IPS-20b (cell line): ENCODE data around the gene LRRC4B.
A peak's percentile ranks its signal among the peaks of the same experiment; 100 is the strongest.

Experiments used
- H3K27ac ChIP-seq: one replicate; pipeline ENCODE4 v1.5.1; 2013; ENCODE audit warnings: low read length
- H3K27me3 ChIP-seq: 2 replicates; pipeline ENCODE4 v1.6.1; 2013; ENCODE audit warnings: mild to moderate bottlenecking, low read length, inconsistent platforms; ENCODE audit not compliant: insufficient read depth
- H3K36me3 ChIP-seq: 2 replicates; pipeline ENCODE4 v1.6.1; 2013; ENCODE audit warnings: low read depth, mild to moderate bottlenecking, inconsistent platforms, low read length, moderate library complexity; ENCODE audit not compliant: insufficient read depth
- H3K4me1 ChIP-seq: 2 replicates; pipeline ENCODE4 v1.6.1; 2013; ENCODE audit warnings: mild to moderate bottlenecking, control low read depth, inconsistent platforms, low read length, moderate library complexity; ENCODE audit not compliant: insufficient read depth
- H3K4me3 ChIP-seq: 2 replicates; pipeline ENCODE4 v1.5.1; 2013; ENCODE audit warnings: mild to moderate bottlenecking, low read length, inconsistent platforms
- H3K9ac ChIP-seq: 2 replicates; pipeline ENCODE4 v1.6.1; 2013; ENCODE audit warnings: low read depth, mild to moderate bottlenecking, inconsistent platforms, low read length, moderate library complexity
- H3K9me3 ChIP-seq: 2 replicates; pipeline ENCODE4 v1.6.1; 2013; ENCODE audit warnings: mild to moderate bottlenecking, low read depth, low read length, inconsistent platforms; ENCODE audit not compliant: insufficient read depth

The LRRC4B gene

DNA sequence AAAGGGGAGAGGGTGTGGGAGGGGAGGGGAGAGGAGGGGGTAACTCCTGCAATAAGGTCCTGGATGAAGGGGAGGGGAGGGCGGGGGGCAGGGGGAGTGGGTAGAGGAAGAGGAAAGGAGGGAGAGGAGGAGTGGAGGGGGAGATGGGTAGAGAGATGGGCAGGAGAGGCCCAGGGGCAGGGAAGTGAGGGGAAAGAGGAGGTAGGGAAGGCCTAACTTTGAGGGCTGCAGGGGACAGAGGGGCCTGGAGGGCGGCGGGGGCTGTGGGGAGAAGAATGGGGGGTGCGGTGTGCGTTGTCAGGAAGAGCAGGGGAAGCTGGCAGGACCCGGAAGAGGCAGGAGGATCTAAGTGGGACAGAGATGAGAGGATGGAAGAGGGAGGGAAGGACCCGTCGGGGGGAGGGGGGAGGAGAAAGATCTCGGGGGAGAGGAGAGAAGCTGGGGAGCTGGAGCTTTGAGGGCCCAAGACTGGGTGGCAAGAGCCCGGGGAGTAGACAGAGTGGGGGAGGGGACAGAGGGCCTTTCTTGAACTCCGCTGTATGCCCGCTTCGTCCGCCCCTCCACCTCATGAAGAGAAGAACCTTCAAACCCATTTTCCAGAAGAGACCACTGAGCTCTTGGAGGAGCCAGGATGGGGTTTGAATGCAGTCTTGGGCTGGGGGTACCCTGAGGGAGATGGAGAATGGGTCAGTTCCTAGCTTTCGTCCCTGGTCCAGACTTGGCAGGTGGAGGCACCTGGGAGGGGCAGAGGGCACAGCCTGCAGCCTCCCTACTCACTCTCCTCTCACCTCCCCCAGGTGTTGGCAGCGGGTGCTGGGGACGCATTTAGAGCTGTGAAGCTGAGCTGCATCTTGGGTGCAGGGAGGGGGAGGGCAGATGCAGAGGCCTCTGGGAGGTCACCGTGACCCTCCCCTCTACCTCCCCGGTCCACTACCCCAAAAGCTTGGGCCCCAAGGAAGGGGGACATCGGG, 778 bp upstream of the LRRC4B start:
- Histone ChIP-seq H3K4me1 (no peaks in the 10 kb centered on the region), H3K27ac (no peak overlapping the region), H3K27me3 (peaks cover 44% of the 10 kb centered on the region), H3K9ac (no peak overlapping the region), H3K36me3 (no peaks in the 10 kb centered on the region), H3K9me3 (peaks cover 34% of the 10 kb centered on the region), H3K4me3 (no peak overlapping the region)

DNA sequence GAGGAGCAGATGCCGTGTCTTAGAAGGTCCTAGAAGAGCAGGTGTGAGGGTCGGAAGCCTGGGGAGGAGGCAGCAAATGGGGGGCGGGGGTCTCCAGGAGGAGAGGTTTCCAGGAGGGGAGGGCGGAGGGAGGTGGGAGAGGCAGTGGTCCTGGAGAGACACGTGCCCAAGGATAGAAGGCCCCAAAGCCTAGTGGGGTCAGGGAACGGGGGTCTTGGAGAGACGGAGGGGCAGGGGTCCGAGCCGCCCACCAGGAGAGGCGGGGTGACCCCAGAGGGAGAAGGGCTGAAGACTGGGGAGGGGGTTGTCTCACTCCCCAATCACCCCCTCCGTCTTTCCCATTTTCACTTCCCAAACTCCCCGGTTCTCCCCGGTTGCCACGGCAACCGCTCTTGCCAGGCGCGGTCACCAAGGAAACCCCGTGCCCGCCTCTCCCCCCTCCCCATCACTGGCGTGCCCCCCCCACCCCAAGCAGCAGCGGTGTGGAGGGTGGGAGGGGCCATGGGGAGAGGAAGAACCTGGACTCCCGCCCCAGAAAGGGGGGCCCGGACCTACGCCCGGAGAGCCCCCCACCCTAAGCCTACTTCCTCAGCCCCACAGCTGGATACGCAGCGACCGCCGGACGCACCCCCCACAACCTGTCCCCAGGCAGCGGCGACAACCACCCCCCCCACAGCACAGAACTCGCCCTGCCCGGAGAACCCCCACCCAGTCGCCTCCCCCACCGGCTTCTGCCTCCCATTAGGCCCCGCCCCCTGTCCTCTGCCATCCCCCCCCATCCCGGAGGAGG, 988 bp downstream of the LRRC4B start:
- Histone ChIP-seq H3K27ac (no peak overlapping the region), H3K4me3 (peak overlapping the region; percentile 51; the same call in 1 of the 2 replicates), H3K9me3 (peaks cover 34% of the 10 kb centered on the region), H3K27me3 (peaks cover 54% of the 10 kb centered on the region), H3K36me3 (no peaks in the 10 kb centered on the region), H3K4me1 (no peaks in the 10 kb centered on the region), H3K9ac (no peak overlapping the region)

DNA sequence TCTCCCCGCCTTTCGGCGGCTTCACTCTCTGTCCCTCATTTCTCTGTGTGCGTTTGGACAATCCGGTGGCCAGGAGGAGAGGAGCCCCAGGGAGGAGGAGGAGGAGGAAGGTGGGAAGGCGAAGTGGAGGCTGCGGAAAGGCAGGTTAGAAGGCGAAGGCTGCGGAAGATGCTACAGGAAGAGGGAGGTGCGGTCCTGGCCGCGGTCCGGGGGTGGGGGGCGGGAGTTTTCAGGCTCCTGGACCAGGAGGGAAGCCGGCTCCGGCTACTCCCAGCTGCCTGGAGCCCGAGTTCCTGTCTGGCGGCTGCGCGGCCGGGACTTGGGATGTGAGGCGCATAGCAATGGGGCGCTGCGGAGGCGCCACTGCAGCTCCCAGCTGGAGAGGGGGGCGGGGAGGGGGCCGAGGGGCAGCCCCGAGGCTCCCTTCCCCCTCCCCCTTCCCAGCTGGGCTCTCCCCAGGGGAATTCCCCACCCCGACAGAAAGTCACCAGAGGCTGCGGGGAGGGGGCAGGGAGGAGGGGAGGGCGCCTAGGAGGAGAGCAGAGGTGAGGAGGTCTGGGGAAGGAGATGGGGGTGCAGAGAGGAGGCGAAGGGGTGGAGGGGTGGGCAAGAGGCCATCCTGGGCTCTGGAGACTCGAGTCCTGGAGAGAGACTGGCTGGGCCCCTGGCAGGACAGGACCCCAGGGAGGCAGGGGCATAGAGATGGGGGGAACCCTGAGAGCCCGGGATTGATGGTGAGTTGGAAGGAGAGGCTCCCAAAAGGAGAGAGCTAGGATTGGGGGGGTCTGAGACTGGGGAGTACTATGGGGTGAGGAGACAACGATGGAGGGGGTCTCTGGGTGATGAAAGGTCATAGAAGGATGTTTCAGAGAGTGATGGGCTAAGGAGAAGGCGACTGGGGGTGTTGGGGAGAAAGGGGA, 2.0 kb downstream of the LRRC4B start:
- Histone ChIP-seq H3K9ac (no peak overlapping the region), H3K27me3 (peaks cover 54% of the 10 kb centered on the region), H3K4me3 (peak overlapping the region; percentile 51; the same call in 1 of the 2 replicates)

DNA sequence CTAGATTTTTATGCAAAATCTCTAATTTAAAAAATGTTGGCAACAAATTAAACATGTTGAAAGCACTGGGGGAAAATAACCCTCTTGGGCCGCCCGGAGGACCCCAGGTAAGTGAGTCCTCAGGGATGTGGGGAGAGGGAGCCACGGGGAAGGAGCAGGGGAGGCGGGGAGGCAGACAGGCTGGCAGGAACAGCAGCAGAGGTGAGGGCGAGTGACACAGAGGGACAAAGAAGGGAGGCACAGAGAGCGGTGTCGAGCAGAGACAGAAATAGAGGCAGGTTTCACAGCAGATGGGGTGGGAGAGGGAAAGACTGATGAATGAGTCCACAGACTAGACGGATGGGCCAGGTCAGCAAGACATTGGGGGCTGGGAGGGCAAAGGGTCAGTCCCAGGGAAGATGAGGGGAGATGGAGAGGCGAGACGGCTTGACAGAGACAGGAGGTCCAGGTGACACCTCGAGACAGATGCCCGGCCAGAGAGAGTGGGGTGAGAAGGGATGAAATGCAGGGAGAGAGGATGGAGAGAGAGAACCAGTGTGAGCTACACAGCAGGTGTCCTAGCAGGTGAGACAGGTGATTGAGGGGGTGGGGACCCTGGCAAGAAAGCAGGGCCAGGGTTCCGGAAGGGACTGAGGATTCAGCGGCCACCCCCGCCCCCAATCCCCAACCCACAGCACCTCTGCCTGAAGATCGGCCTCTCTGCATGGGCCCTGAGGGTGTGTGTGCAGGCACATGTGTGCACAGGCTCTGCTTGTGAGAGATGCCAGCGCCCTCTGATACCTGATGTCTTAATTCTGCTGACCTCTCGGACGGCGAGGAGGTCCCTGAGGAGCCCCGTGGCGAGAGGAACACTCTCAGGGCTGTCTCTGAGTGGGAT, 3.8 kb downstream of the LRRC4B start:
- no peaks in the 10 kb centered on the region for H3K4me1 ChIP-seq
- H3K9ac ChIP-seq = no peak overlapping the region
- H3K27me3 ChIP-seq = peaks cover 47% of the 10 kb centered on the region
- H3K9me3 ChIP-seq = peaks cover 28% of the 10 kb centered on the region
- H3K27ac ChIP-seq = no peak overlapping the region
- H3K4me3 ChIP-seq = no peak overlapping the region
- H3K36me3 ChIP-seq = no peaks in the 10 kb centered on the region

More for the DNA sequence above, 2.0 kb downstream of the LRRC4B start:
- peaks cover 35% of the 10 kb centered on the region for H3K9me3 ChIP-seq
- no peaks in the 10 kb centered on the region for H3K36me3 ChIP-seq
- no peak overlapping the region for H3K27ac ChIP-seq
- no peaks in the 10 kb centered on the region for H3K4me1 ChIP-seq

DNA sequence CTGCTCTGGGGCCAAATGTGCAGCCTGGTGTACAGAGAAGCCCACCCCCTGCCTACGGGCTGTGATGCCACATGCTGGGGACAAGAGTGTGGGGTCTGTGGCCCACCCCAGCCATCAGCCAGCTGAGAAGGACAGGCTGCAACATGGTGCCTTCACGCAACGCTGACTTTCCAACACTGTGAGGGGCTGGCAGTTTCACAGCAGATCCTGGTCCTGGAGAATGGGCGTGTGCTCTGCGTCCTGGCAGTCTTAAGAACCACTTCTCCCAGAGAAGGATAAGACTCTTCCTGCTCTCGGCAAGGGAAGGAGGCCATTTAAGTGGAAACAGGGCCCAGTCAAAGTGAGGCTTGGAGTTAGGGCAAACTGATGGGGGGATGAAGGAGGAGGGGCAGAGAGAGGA, 4.6 kb downstream of the LRRC4B start:
- H3K4me1 ChIP-seq = no peaks in the 10 kb centered on the region
- no peaks in the 10 kb centered on the region for H3K36me3 ChIP-seq
- H3K9ac ChIP-seq = no peak overlapping the region
- H3K27me3 ChIP-seq = peaks cover 42% of the 10 kb centered on the region
- H3K9me3 ChIP-seq = peaks cover 27% of the 10 kb centered on the region
- no peak overlapping the region for H3K4me3 ChIP-seq
- H3K27ac ChIP-seq = no peak overlapping the region

DNA sequence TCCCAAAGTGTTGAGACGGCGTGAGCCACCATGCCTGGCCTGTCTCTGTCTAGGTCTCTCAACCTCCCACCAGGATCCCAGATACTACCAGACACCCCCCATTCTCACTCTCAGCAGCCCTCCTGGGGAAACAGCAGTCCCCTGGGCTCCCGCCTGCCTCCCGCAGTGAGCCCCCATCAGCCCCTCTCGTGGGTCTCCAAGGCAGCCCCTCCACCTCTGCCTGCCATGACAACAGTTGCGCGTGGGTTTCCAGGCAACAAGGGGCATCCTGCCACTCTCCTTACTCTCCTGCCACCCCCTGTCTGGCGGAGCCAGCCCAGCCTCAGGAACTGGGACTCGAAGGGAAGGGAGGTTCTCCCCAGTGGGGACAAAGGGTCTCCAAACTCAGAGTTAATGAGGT, 5.2 kb downstream of the LRRC4B start:
- no peak overlapping the region for H3K4me3 ChIP-seq
- no peaks in the 10 kb centered on the region for H3K36me3 ChIP-seq
- no peak overlapping the region for H3K9ac ChIP-seq
- H3K9me3 ChIP-seq = peaks cover 31% of the 10 kb centered on the region
- H3K27ac ChIP-seq = no peak overlapping the region
- H3K27me3 ChIP-seq = peaks cover 42% of the 10 kb centered on the region
- H3K4me1 ChIP-seq = no peaks in the 10 kb centered on the region

DNA sequence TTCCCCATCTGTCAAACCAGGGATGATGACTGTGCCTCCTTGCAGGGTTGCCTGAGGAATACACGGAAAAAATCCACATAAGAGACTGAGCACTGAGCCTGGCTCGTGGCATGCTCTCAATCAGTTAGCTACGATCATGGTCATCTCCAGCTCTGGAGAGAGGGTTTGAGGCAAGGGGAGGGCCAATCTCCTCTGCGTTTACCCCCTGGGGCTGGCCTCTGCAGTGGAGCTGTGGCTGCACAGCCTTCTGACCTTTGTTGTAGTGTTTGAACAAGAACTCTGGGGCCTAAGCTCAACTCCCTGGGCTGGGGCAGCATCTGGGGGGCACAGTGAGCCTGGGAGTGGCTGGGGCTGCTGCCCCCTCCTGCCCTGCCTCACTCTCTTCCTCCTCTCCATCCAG, 5.9 kb downstream of the LRRC4B start:
- Histone ChIP-seq H3K4me3 (no peak overlapping the region), H3K27me3 (peaks cover 42% of the 10 kb centered on the region), H3K27ac (no peak overlapping the region), H3K9me3 (peaks cover 31% of the 10 kb centered on the region), H3K9ac (no peak overlapping the region), H3K4me1 (no peaks in the 10 kb centered on the region), H3K36me3 (no peaks in the 10 kb centered on the region)

DNA sequence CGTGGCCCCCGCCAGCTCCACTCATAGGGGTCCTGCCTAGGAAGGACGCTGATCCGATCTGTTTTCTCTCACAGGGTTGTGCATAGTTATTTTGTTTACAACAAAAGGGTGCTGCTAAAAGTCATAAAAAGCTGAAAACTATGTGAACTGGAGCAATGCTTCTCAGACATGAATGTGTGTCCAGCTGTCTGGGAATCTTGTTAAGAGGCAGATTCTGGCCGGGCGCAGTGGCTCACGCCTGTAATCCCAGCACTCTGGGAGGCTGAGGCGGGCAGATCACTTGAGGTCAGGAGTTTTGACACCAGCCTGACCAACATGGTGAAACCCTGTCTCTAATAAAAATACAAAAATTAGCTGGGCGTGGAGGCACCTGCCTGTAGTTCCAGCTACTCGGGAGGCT, 8.6 kb downstream of the LRRC4B start:
- peaks cover 33% of the 10 kb centered on the region for H3K9me3 ChIP-seq
- no peak overlapping the region for H3K4me3 ChIP-seq
- H3K27me3 ChIP-seq = peaks cover 27% of the 10 kb centered on the region
- H3K27ac ChIP-seq = no peak overlapping the region
- H3K4me1 ChIP-seq = no peaks in the 10 kb centered on the region
- H3K9ac ChIP-seq = no peak overlapping the region
- no peaks in the 10 kb centered on the region for H3K36me3 ChIP-seq

DNA sequence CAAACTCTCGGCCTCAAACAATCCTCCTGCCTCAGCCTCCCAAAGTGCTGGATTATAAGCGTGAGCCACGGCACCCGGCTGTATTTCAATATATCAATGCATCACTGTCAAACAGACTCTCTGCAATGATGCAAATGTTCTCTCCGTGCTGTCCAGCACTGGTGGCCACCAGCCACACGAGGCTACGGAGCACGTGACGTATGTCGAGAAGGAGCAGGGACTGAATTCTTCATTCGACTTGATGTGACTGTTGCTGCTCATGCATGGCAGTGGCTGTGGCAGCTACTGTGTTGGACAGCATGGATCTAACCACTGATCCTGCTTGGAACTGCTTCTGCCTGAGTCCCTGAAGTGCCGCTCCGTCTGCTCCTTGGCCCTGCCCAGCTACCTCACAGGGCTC, 9.8 kb downstream of the LRRC4B start:
- peaks cover 22% of the 10 kb centered on the region for H3K27me3 ChIP-seq
- no peaks in the 10 kb centered on the region for H3K36me3 ChIP-seq
- H3K9ac ChIP-seq = no peak overlapping the region
- no peaks in the 10 kb centered on the region for H3K4me1 ChIP-seq
- no peak overlapping the region for H3K27ac ChIP-seq
- no peak overlapping the region for H3K4me3 ChIP-seq
- peaks cover 32% of the 10 kb centered on the region for H3K9me3 ChIP-seq

DNA sequence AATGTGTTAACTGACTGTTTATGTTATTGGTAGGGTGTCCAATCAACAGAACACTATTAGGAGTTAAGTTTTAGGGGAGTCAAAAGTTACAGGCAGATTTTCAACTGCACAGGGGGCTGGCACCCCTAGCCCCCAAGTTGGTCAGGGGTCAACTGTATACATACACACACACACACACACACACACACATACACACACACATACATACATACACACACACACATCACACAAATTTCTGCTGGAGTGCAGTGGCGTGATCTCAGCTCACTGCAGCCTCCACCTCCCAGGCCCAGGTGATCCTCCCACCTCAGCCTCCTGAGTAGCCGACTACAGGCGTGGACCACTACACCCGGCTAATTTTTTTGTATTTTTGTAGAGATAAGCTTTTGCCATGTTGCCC, 10.2 kb downstream of the LRRC4B start:
- no peak overlapping the region for H3K4me3 ChIP-seq
- no peak overlapping the region for H3K9ac ChIP-seq
- H3K36me3 ChIP-seq = no peaks in the 10 kb centered on the region
- peaks cover 31% of the 10 kb centered on the region for H3K9me3 ChIP-seq
- H3K27me3 ChIP-seq = peaks cover 23% of the 10 kb centered on the region
- no peaks in the 10 kb centered on the region for H3K4me1 ChIP-seq
- H3K27ac ChIP-seq = no peak overlapping the region
